Upper lobe of left lung (tissue), 6 donors: Measurements from ENCODE around the gene ZNF562. TPM values are rescaled to one million over a fixed set of nuclear protein-coding genes. Genes with fewer than 3 reads are reported as not detected.

Experiments used
- ATAC-seq, 2 donors: fragments of 200-7000 bp; cut with Tn5 transposase; one replicate each; pipeline ENCODE4 v1.9.1; 2022; ENCODE audit warnings: mild to moderate bottlenecking in 2 of 2, moderate library complexity in 2 of 2; ENCODE audit not compliant: low FRiP score in 2 of 2
- DNase-seq, 2 donors: peaks; one replicate each; pipeline ENCODE4 v3.0.0-alpha.2; 2019 to 2020
- H3K27ac ChIP-seq, 4 donors: fragments of 200-600 bp; sonication (generic); one replicate each; pipeline ENCODE4 v1.5.1; 2016 to 2019
- H3K27me3 ChIP-seq, 4 donors: fragments of 200-600 bp; sonication (generic); one replicate each; pipeline ENCODE4 v1.5.1; 2017 to 2019
- H3K36me3 ChIP-seq, 4 donors: fragments of 200-600 bp; sonication (generic); one replicate each; pipeline ENCODE4 v1.5.1; 2016 to 2019
- H3K4me1 ChIP-seq, 4 donors: fragments of 200-600 bp; sonication (generic); one replicate each; pipeline ENCODE4 v1.5.1; 2018 to 2019
- H3K4me3 ChIP-seq, 4 donors: fragments of 200-600 bp; sonication (generic); one replicate each; pipeline ENCODE4 v1.5.1; 2017 to 2019; ENCODE audit warnings: mild to moderate bottlenecking in 2 of 4, moderate library complexity in 1 of 4
- H3K9me3 ChIP-seq, 4 donors: fragments of 200-600 bp; sonication (generic); one replicate each; pipeline ENCODE4 v1.5.1; 2018 to 2019
- CTCF ChIP-seq, 6 experiments: fragments of 450-650 bp in 4 of 6; fragments of 200-600 bp in 2 of 6; sonication (generic) in 2 of 6; IDR thresholded peaks; one replicate each; pipeline ENCODE4 v1.5.1; 2016 to 2019; ENCODE audit warnings: antibody characterized with exemption in 6 of 6
- EP300 ChIP-seq, 4 donors: sonication (generic); formaldehyde crosslinking; IDR thresholded peaks; one replicate each; pipeline ENCODE4 v1.5.1; 2017; ENCODE audit warnings: antibody characterized with exemption in 4 of 4, control low read depth in 2 of 4
- POLR2A ChIP-seq, 4 donors: fragments of 450-650 bp; IDR thresholded peaks; one replicate each; pipeline ENCODE4 v1.5.1; 2016 to 2017; ENCODE audit warnings: antibody characterized with exemption in 4 of 4, mild to moderate bottlenecking in 2 of 4
- POLR2AphosphoS5 ChIP-seq, 2 donors: sonication (generic); formaldehyde crosslinking; IDR thresholded peaks; one replicate each; pipeline ENCODE4 v1.5.1; 2017; ENCODE audit warnings: antibody characterized with exemption in 2 of 2
- WGBS, 2 donors: methylation state at CpG; one replicate each; pipeline ENCODE4 v1.1.5; 2017 to 2018; 5-methylcytosine and 5-hydroxymethylcytosine counted together
- total RNA-seq, 6 donors: library from RNA; depleted of rRNA in 4 of 6; stranded (reverse); fragments of >200 nt in 4 of 6; gene quantifications; one replicate each; pipeline versions ENCODE4 v1.1.0 to v1.2.1, GENCODE V29; 2016 to 2021
- donor health status: DM: no; HTN: no; CAD: no; lungs with moderate emphysema.
- donor health status: DM: no; HTN: yes; CAD: no; lungs with severe emphysema.

ZNF562 gene
- total RNA-seq, 6 donors from 2014 or later: 21.4 to 33.2 (median 24.3) TPM

DNA sequence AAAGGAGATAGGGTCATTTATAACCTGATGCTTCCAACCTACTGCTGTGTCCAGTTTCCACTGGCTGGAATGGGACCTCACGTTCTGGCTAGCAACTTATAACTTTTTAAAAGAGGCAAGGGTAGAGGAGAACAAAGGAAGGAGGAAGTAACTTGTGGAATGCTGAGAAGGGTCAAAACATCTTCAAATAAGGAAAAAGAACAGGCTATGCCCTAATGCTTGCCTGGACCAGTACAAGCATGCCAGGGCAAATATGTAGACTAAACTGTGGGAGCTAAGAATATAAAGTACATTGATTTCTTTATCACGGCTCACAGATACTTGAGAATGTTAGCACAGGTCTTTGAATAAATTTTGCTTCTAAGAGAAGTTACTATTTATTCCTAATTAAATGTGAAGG lies 52.4 kb downstream of the ZNF562 start:
- no peak for ATAC-seq
- WGBS, 2 donors: 49 to 59% methylated on average over 2 of the region's 2 CpGs
- Histone ChIP-seq H3K4me3 (no peak overlapping the region), H3K27me3 (no peaks in the 10 kb centered on the region), H3K9me3 (no peaks in the 10 kb centered on the region), H3K27ac (peak overlapping the region in 2 of 4 donors; percentile 95 to 96), H3K4me1 (peaks cover 14 to 33% (median 16%) of the 10 kb centered on the region in 4 donors), H3K36me3 (peaks cover 0 to 19% (median 18%) of the 10 kb centered on the region in 4 donors)
- TF ChIP-seq EP300 (IDR thresholded peaks at IDR 0.05) (no peak), POLR2A (IDR thresholded peaks at IDR 0.05) (no peak), CTCF (IDR thresholded peaks at IDR 0.05) (no peak), POLR2AphosphoS5 (IDR thresholded peaks at IDR 0.05) (no peak)
- DNase-seq: no peak

DNA sequence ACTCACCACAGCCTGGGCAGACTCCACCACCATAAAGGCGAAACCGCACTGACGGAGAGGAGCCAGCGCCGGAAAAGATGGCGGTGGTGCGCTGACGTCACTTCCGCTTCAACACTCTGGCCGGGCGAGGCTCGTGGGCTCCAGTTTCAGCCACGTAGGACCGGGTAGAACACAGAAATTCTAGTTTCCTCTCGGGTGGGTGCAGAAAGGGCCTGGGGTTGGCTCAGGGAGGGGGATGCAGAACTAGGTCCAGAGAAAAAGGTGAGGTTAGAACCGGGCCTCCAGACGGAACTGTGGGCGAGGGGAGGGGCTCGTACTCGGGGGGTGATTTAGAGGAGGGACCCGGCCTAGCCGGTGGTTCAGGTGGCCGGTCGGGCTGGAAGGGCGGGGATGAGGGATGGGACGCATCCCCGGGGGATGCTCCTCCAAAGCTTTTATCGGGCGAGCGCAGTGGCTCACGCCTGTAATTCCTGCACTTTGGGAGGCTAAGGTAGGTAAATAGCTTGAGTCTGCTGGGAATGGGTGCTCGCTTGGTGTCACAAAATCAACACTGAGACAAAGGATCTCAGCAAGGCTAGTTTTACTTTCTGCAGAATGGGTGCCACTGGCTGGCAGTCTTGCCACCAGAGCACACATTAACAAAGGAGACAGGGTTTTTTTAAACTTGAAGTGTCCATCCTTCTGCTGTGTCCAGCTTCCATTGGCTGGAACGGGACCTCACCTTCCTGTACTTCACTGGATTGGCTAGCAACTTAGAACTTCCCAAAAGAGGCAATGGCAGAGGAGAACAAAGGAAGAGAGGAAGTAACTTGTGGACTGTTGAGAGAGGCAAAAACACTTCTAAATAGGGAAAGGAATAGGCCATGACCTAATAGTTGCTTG lies 53.5 kb downstream of the ZNF562 start, which contains the start of gene ZNF561:
ZNF561 (minus strand) TSS at position 77 of the 882 bp plus-strand sequence. CDS start 1,776 bp downstream, outside the sequence.
- Histone ChIP-seq H3K9me3 (no peaks in the 10 kb centered on the region), H3K27me3 (no peaks in the 10 kb centered on the region), H3K4me3 (peak within 1 kb of the TSS; percentile 84 to 89 (median 88)), H3K4me1 (peaks cover 14 to 33% (median 16%) of the 10 kb centered on the region in 4 donors), H3K36me3 (peaks cover 7 to 31% (median 28%) of the 10 kb centered on the region in 4 donors), H3K27ac (peak within 1 kb of the TSS; percentile 88 to 97 (median 96))
- ATAC-seq: peak; percentile 94 to 97
- TF ChIP-seq POLR2A (IDR thresholded peaks at IDR 0.05) (peak in 1 of 4 donors; percentile 60), EP300 (IDR thresholded peaks at IDR 0.05) (no peak), POLR2AphosphoS5 (IDR thresholded peaks at IDR 0.05) (peak; percentile 41 to 67)
- 0 to 2% methylated on average over 12 to 30 of the region's 33 CpGs for WGBS, 2 donors
- DNase-seq: peak; percentile 83 to 91

DNA sequence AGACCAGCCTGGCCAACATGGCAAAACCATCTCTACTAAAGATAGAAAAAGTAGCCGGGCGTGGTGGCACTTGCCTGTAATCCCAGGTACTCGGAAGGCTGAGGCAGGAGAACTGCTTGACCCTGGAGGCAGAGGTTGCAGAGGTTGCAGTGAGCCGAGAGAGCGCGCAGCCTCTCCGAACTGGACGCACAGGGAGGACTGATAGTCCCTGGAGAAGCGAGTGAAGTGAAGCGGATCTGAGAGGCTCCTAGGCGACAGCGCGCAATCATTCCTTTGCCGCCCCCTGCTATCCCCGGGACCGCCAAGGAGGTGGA lies 54.1 kb downstream of the ZNF562 start:
- H3K27ac ChIP-seq: peak overlapping the region; percentile 88 to 97 (median 96)
- DNase-seq: no peak
- no peaks in the 10 kb centered on the region for H3K27me3 ChIP-seq
- H3K4me1 ChIP-seq: peaks cover 14 to 33% (median 16%) of the 10 kb centered on the region in 4 donors
- 0 to 1% methylated on average over 4 to 14 of the region's 16 CpGs for WGBS, 2 donors
- no peak for ATAC-seq
- peaks cover 10 to 37% (median 34%) of the 10 kb centered on the region in 4 donors for H3K36me3 ChIP-seq
- peak overlapping the region; percentile 84 to 89 (median 88) for H3K4me3 ChIP-seq
- H3K9me3 ChIP-seq: no peaks in the 10 kb centered on the region
- TF ChIP-seq POLR2AphosphoS5 (IDR thresholded peaks at IDR 0.05) (no peak), POLR2A (IDR thresholded peaks at IDR 0.05) (peak in 1 of 4 donors; percentile 26)

DNA sequence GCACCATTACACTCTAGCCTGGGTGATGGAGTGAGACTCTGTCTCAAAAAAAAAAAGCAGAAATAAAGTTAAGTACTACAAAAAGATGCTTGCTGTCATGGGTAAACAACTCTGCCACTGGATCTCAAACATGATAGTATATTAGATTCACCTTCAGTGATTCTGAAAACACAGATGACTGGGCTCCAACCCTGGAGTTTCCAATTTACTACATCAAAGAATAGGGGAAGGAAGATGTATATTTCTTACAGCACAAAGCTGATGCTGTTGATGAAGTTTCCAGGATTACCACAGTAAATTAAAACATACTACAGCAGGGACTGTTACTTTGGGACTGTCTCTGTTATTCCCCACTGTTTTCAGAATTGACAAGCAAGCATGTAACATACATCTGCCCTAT lies 59.1 kb downstream of the ZNF562 start:
- DNase-seq (no peak), ATAC-seq (no peak)
- Histone ChIP-seq H3K9me3 (peaks cover 12 to 32% (median 24%) of the 10 kb centered on the region in 4 donors), H3K27me3 (no peaks in the 10 kb centered on the region), H3K4me1 (peaks cover 8 to 16% (median 9%) of the 10 kb centered on the region in 4 donors), H3K36me3 (peaks cover 59 to 86% (median 83%) of the 10 kb centered on the region in 4 donors), H3K4me3 (no peak overlapping the region), H3K27ac (no peak overlapping the region)
- TF ChIP-seq POLR2A (IDR thresholded peaks at IDR 0.05): no peak
- no peak for TF ChIP-seq EP300 (IDR thresholded peaks at IDR 0.05)
- no peak for TF ChIP-seq POLR2AphosphoS5 (IDR thresholded peaks at IDR 0.05)
- TF ChIP-seq CTCF (IDR thresholded peaks at IDR 0.05): no peak

- H3K4me3 ChIP-seq: no peak overlapping the region
- ATAC-seq: no peak
- no peak overlapping the region for H3K27ac ChIP-seq
- TF ChIP-seq CTCF (IDR thresholded peaks at IDR 0.05) (no peak), POLR2AphosphoS5 (IDR thresholded peaks at IDR 0.05) (no peak), POLR2A (IDR thresholded peaks at IDR 0.05) (no peak), EP300 (IDR thresholded peaks at IDR 0.05) (no peak)
- no peaks in the 10 kb centered on the region for H3K27me3 ChIP-seq
- 96 to 100% methylated on average over 2 of the region's 2 CpGs for WGBS, 2 donors
- peaks cover 43 to 74% (median 67%) of the 10 kb centered on the region in 4 donors for H3K9me3 ChIP-seq
- no peak for DNase-seq
- H3K36me3 ChIP-seq: peaks cover 57 to 76% (median 67%) of the 10 kb centered on the region in 4 donors
- H3K4me1 ChIP-seq: no peaks in the 10 kb centered on the region
Observed at GRCh38 chr19:9610484-9611113, 64.3 kb downstream of the ZNF562 start.
